ENCODE measurements around the gene PTCD3.

DNA sequence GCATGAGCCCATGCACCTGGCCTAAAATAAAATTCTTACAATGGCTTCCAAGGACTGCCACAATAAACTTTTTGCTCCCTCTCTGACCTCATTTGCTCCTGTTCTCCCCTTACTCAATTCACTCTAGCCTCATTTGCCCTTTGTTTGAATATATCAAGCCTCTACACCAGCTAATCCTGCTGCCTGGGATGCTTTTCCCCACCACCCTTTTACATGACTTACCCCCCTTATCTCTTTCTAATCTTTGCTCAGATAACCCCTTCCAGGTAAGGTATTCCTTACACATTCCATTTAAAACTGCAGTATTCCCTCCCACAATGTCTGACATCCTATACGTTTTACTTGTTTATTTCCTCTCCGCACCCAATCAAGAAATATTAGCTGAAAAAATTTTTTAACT is 66.6 kb downstream of the PTCD3 start:
- TF ChIP-seq, protein P1, sequence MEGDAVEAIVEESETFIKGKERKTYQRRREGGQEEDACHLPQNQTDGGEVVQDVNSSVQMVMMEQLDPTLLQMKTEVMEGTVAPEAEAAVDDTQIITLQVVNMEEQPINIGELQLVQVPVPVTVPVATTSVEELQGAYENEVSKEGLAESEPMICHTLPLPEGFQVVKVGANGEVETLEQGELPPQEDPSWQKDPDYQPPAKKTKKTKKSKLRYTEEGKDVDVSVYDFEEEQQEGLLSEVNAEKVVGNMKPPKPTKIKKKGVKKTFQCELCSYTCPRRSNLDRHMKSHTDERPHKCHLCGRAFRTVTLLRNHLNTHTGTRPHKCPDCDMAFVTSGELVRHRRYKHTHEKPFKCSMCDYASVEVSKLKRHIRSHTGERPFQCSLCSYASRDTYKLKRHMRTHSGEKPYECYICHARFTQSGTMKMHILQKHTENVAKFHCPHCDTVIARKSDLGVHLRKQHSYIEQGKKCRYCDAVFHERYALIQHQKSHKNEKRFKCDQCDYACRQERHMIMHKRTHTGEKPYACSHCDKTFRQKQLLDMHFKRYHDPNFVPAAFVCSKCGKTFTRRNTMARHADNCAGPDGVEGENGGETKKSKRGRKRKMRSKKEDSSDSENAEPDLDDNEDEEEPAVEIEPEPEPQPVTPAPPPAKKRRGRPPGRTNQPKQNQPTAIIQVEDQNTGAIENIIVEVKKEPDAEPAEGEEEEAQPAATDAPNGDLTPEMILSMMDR (conservative IDR thresholded peaks at IDR 0.05; ENCODE audit: low read depth, low read length): no peak
- no peak for TF ChIP-seq EZH2 (IDR thresholded peaks at IDR 0.05; ENCODE audit: low read length, unreplicated experiment)
